Measurements from ENCODE around the gene TSPAN7. TPM values are rescaled to one million over a fixed set of nuclear protein-coding genes. Genes with fewer than 3 reads are reported as not detected.

Gene TSPAN7, protein sequence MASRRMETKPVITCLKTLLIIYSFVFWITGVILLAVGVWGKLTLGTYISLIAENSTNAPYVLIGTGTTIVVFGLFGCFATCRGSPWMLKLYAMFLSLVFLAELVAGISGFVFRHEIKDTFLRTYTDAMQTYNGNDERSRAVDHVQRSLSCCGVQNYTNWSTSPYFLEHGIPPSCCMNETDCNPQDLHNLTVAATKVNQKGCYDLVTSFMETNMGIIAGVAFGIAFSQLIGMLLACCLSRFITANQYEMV
- total RNA-seq: 0.49 and 1.8 TPM in 2 replicates

DNA sequence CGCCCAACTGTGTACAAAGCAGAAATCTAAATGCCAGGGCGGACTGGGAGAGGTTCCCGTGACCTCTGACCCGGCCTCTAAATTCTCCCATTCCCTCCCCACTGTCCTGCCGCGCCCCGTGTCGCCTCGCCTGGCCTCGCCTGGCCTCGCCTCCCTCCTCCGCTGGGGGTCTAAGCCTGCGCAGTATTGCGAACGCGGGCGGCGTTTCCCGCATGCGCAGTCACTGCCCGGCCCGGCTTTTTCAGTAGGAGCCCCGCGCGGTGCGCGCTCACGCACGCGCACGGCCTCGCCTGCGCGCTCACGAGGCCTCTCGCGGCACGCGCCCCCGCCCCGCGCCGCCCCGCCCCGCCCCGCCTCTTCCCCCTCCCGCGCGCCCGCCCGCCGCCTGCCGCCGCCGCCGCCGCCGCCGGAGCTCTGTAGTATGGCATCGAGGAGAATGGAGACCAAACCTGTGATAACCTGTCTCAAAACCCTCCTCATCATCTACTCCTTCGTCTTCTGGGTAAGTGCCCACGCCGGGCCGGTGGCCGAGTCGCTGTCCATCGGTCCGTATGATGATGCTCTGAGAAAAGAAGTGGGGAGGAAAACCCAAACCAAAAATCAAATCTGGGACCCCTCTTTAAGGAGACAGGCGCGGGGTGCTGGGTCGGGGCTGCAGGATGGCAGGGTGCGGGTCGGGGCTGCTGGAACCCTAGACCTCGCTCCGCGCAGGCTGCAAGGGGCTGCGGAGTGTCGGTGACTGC, at the start of gene TSPAN7:
Gene TSPAN7, plus strand, starts transcription at position 417 of the 743 bp plus-strand sequence. Its CDS starts 5 bp downstream, at position 422.

Other genes starting within 250 kb of the TSPAN7 start
- 1.6 and 2.4 TPM in 2 replicates for gene RPGR, start 234.0 kb upstream of the TSPAN7 start, total RNA-seq
- not detected in 2 replicates for gene OTC, start 208.9 kb upstream of the TSPAN7 start, total RNA-seq
- 57.0 and 70.9 TPM in 2 replicates for gene MID1IP1, start 239.9 kb downstream of the TSPAN7 start, total RNA-seq